A549 (cell line): ENCODE data around the gene NTRK3. TPM values are rescaled to one million over a fixed set of nuclear protein-coding genes. Genes with fewer than 3 reads are reported as not detected.

Source experiments
- ATAC-seq, 2 experiments: fragments of 200-7000 bp in 1 of 2; fragments of >200 bp in 1 of 2; cut with Nextera tagmentation in 1 of 2; cut with Tn5 transposase in 1 of 2; 3 replicates each; pipeline versions ENCODE4 v1.8.0 to v1.9.1; 2018 to 2020; ENCODE audit warnings: mild to moderate bottlenecking in 1 of 2, moderate library complexity in 1 of 2
- CTCF ChIA-PET: fragments of 300-600 bp; sonication (Branson Sonifier 250); formaldehyde crosslinking; extraction: SDS; loops from one replicate; lab custom pipeline; 2021; ENCODE audit warnings: antibody characterized with exemption, inconsistent platforms; lab: Yijun Ruan, JAX
- POLR2A ChIA-PET: fragments of 350-600 bp; formaldehyde crosslinking; extraction: SDS; loops from one replicate; lab custom pipeline; 2021; ENCODE audit warnings: antibody characterized with exemption, inconsistent platforms; lab: Yijun Ruan, JAX
- DNase-seq, 2 experiments: peaks; one replicate each; pipeline versions ENCODE4 v3.0.0 to v3.0.0-alpha.2; 2011 to 2016; ENCODE audit warnings: low read depth in 1 of 2, low spot score in 1 of 2
- FAIRE-seq: peaks from 2 replicates; lab custom pipeline; 2011; peaks lifted over from hg19 to GRCh38; lab: Jason Lieb, UNC
- H3K27ac ChIP-seq, 2 experiments: fragments of >200 bp; sonication (Bioruptor Twin); formaldehyde crosslinking; 3 replicates each; pipeline ENCODE4 v1.5.1; 2016 to 2017
- H3K4me1 ChIP-seq: fragments of >200 bp; sonication (Bioruptor Twin); formaldehyde crosslinking; 3 replicates; pipeline ENCODE4 v1.6.1; 2016
- H3K4me2 ChIP-seq: fragments of >200 bp; sonication (Bioruptor Twin); formaldehyde crosslinking; 3 replicates; pipeline ENCODE4 v1.6.1; 2016
- H3K4me3 ChIP-seq: fragments of >200 bp; sonication (Bioruptor Twin); formaldehyde crosslinking; 3 replicates; pipeline ENCODE4 v1.5.1; 2016
- H3K9me3 ChIP-seq: fragments of >200 bp; sonication (Bioruptor Twin); formaldehyde crosslinking; 3 replicates; pipeline ENCODE4 v1.6.1; 2016
- BCL3 ChIP-seq: fragments of >200 bp; sonication (Bioruptor Twin); formaldehyde crosslinking; IDR thresholded peaks from 3 replicates; pipeline ENCODE4 v1.6.1; 2016
- CEBPB ChIP-seq, 2 experiments: fragments of >200 bp in 1 of 2; sonication (Bioruptor Twin) in 1 of 2; formaldehyde crosslinking in 1 of 2; IDR thresholded peaks; 2 replicates each; pipeline ENCODE4 v1.6.1; 2012 to 2016
- CTCF ChIP-seq: fragments of >200 bp; sonication (Bioruptor Twin); formaldehyde crosslinking; IDR thresholded peaks from 3 replicates; pipeline ENCODE4 v1.5.1; 2016
- E2F6 ChIP-seq: IDR thresholded peaks from 2 replicates; pipeline ENCODE4 v1.6.1; 2012; ENCODE audit warnings: low read depth, borderline replicate concordance
- EHF ChIP-seq: fragments of 250-450 bp; sonication (Bioruptor Pico); IDR thresholded peaks from 2 replicates; pipeline ENCODE4 v1.5.0; 2020; ENCODE audit warnings: mild to moderate bottlenecking
- EHMT2 ChIP-seq: fragments of 200-600 bp; sonication (generic); IDR thresholded peaks from 2 replicates; pipeline ENCODE4 v1.6.1; 2016; ENCODE audit warnings: antibody characterized with exemption, low read depth, mild to moderate bottlenecking, moderate library complexity
- EP300 ChIP-seq, 2 experiments: fragments of >200 bp; sonication (Bioruptor Twin); formaldehyde crosslinking; IDR thresholded peaks; 2 replicates in 1 of 2; 3 replicates in 1 of 2; pipeline ENCODE4 v1.6.1; 2016 to 2017
- FOSL2 ChIP-seq, 2 experiments: fragments of 450-650 bp in 1 of 2; fragments of >200 bp in 1 of 2; sonication (Bioruptor Twin) in 1 of 2; formaldehyde crosslinking; IDR thresholded peaks; 2 replicates each; pipeline versions ENCODE4 v1.5.0 to v1.6.1; 2016 to 2020; ENCODE audit warnings: mild to moderate bottlenecking in 1 of 2, moderate library complexity in 1 of 2
- FOXS1 ChIP-seq: fragments of 250-450 bp; sonication (Bioruptor Pico); IDR thresholded peaks from 2 replicates; pipeline ENCODE4 v1.5.0; 2020; ENCODE audit warnings: mild to moderate bottlenecking, moderate library complexity
- HES2 ChIP-seq: fragments of >200 bp; sonication (Bioruptor Twin); formaldehyde crosslinking; IDR thresholded peaks from 2 replicates; pipeline ENCODE4 v1.6.1; 2016
- HEYL ChIP-seq: fragments of 250-450 bp; sonication (Bioruptor Pico); IDR thresholded peaks from 2 replicates; pipeline ENCODE4 v1.8.0; 2021; ENCODE audit warnings: mild to moderate bottlenecking, moderate library complexity
- HMGXB4 ChIP-seq: fragments of 250-450 bp; sonication (Bioruptor Pico); IDR thresholded peaks from 2 replicates; pipeline ENCODE4 v1.5.0; 2021; ENCODE audit warnings: mild to moderate bottlenecking, moderate library complexity, borderline replicate concordance
- HOXB13 ChIP-seq: fragments of 250-450 bp; sonication (Bioruptor Pico); IDR thresholded peaks from 2 replicates; pipeline ENCODE4 v1.5.0; 2020; ENCODE audit warnings: low read depth, mild to moderate bottlenecking, moderate library complexity
- JUN ChIP-seq, 2 experiments: fragments of >200 bp; sonication (Bioruptor Twin); formaldehyde crosslinking; IDR thresholded peaks; 2 replicates in 1 of 2; 3 replicates in 1 of 2; pipeline ENCODE4 v1.6.1; 2016 to 2017
- KDM5A ChIP-seq: fragments of 200-600 bp; sonication (generic); IDR thresholded peaks from 2 replicates; pipeline ENCODE4 v1.6.1; 2016; ENCODE audit warnings: antibody characterized with exemption, mild to moderate bottlenecking
- MAFK ChIP-seq: fragments of 450-650 bp; IDR thresholded peaks from 2 replicates; pipeline ENCODE4 v1.6.1; 2014; ENCODE audit not compliant: partially characterized antibody
- MAX ChIP-seq: IDR thresholded peaks from 2 replicates; pipeline ENCODE4 v1.6.1; 2012
- MAZ ChIP-seq: fragments of 150-350 bp; IDR thresholded peaks from 2 replicates; pipeline ENCODE4 v1.6.1; 2014; ENCODE audit warnings: antibody characterized with exemption, low read depth, low read length, borderline replicate concordance
- MYC ChIP-seq: IDR thresholded peaks from 2 replicates; pipeline ENCODE4 v1.6.1; 2012; ENCODE audit warnings: mild to moderate bottlenecking, inconsistent platforms, low read length, improper control_type of control experiment, borderline replicate concordance
- NFE2L2 ChIP-seq: fragments of 150-350 bp; conservative IDR thresholded peaks from 2 replicates; pipeline ENCODE4 v1.6.1; 2014; ENCODE audit warnings: low read length
- PHF8 ChIP-seq: fragments of 200-600 bp; sonication (generic); IDR thresholded peaks from 2 replicates; pipeline ENCODE4 v1.6.1; 2016; ENCODE audit warnings: low read depth, mild to moderate bottlenecking, antibody characterized with exemption, moderate library complexity, borderline replicate concordance
- RAD21 ChIP-seq, 2 experiments: fragments of >200 bp in 1 of 2; sonication (Bioruptor Twin) in 1 of 2; formaldehyde crosslinking in 1 of 2; IDR thresholded peaks in 1 of 2; conservative IDR thresholded peaks in 1 of 2; 2 replicates in 1 of 2; 3 replicates in 1 of 2; pipeline ENCODE4 v1.6.1; 2012 to 2018; ENCODE audit warnings: inconsistent platforms in 1 of 2
- RCOR1 ChIP-seq: fragments of 150-350 bp; IDR thresholded peaks from 2 replicates; pipeline ENCODE4 v1.6.1; 2014; ENCODE audit warnings: antibody characterized with exemption, low read length, low read depth
- SMC3 ChIP-seq: fragments of >200 bp; sonication (Bioruptor Twin); formaldehyde crosslinking; IDR thresholded peaks from 3 replicates; pipeline ENCODE4 v1.6.1; 2018; ENCODE audit warnings: inconsistent platforms
- ZSCAN20 ChIP-seq: fragments of 250-450 bp; sonication (Bioruptor Pico); IDR thresholded peaks from 2 replicates; pipeline ENCODE4 v1.8.0; 2022; ENCODE audit warnings: mild to moderate bottlenecking, moderate library complexity
- WGBS: methylation state at CpG from one replicate; pipeline ENCODE4 v1.1.6; 2017; ENCODE audit errors: missing lambda C conversion rate; 5-methylcytosine and 5-hydroxymethylcytosine counted together
- polyA plus RNA-seq, 4 experiments: library from polyadenylated mRNA; depleted of rRNA in 3 of 4; stranded (reverse); fragments of >200 nt; fragmentation: RNase III in 1 of 4; extraction: RNeasy Plus Mini Kit Qiagen cat#74134 plus additional on column Dnase treatment in 1 of 4; gene quantifications; 2 replicates in 3 of 4; 3 replicates in 1 of 4; pipeline ENCODE4 v1.2.3, GENCODE V29; 2011 to 2017

The NTRK3 gene
- polyA plus RNA-seq, 2 of the 4 experiments (the other 2 are of a cell fraction): 55.0 to 55.2 TPM

GRCh38 chr15:87973501-87974215, 282.9 kb downstream of the NTRK3 start:
- FAIRE-seq (no peak), ATAC-seq (no peak), DNase-seq (no peak)
- ChIA-PET POLR2A (no interaction called here), CTCF (interaction anchor here (1.1 kb wide), 1 partner anchor 12 kb away, joined by 3 read pairs; no protein-coding TSS in a partner anchor)
- H3K4me3 ChIP-seq: no peak overlapping the region
- H3K4me2 ChIP-seq: no peak overlapping the region
- H3K9me3 ChIP-seq: no peaks in the 10 kb centered on the region
- 28% methylated on average over 13 of the region's 13 CpGs for WGBS
- no peak for TF ChIP-seq SMC3
- no peak for TF ChIP-seq E2F6
- TF ChIP-seq MAZ: no peak
- TF ChIP-seq FOSL2 (IDR thresholded peaks at IDR 0.05): no peak
- TF ChIP-seq FOSL2 (CRISPR knock-in tag; IDR thresholded peaks at IDR 0.05): no peak
- no peak for TF ChIP-seq MAX
- no peak for TF ChIP-seq CEBPB (IDR thresholded peaks at IDR 0.05)
- no peaks in the 10 kb centered on the region for H3K4me1 ChIP-seq
- H3K27ac ChIP-seq: no peak overlapping the region

GRCh38 chr15:87971076-87971475, 285.5 kb downstream of the NTRK3 start:
- Histone ChIP-seq H3K4me3 (no peak overlapping the region), H3K4me1 (no peaks in the 10 kb centered on the region), H3K9me3 (no peaks in the 10 kb centered on the region; the same call in 2 of the 3 replicates), H3K4me2 (no peak overlapping the region), H3K27ac (no peak overlapping the region)
- CTCF ChIA-PET: interaction anchor here (0.6 kb wide), 1 partner anchor 1041 kb away, joined by 3 read pairs; no protein-coding TSS in a partner anchor
- POLR2A ChIA-PET: no interaction called here
- DNase-seq (no peak), ATAC-seq (no peak), FAIRE-seq (no peak)
- TF ChIP-seq SMC3 (no peak), EHMT2 (no peak), HES2 (no peak), MAZ (no peak), KDM5A (no peak), MAFK (no peak), JUN (IDR thresholded peaks at IDR 0.05) (no peak), EP300 (IDR thresholded peaks at IDR 0.05) (no peak), CEBPB (IDR thresholded peaks at IDR 0.05) (no peak), MAX (no peak), HEYL (CRISPR knock-in tag) (no peak), HMGXB4 (CRISPR knock-in tag) (no peak)
- 14% methylated on average over 3 of the region's 3 CpGs for WGBS

GRCh38 chr15:87967951-87968350, 288.6 kb downstream of the NTRK3 start:
- H3K4me2 ChIP-seq: no peak overlapping the region
- FAIRE-seq (no peak), ATAC-seq (no peak), DNase-seq (no peak)
- 23% methylated on average over 2 of the region's 2 CpGs for WGBS
- no peaks in the 10 kb centered on the region; the same call in 2 of the 3 replicates for H3K9me3 ChIP-seq
- no peak for TF ChIP-seq NFE2L2
- TF ChIP-seq ZSCAN20 (CRISPR knock-in tag): no peak
- TF ChIP-seq MAFK: no peak
- no peak for TF ChIP-seq KDM5A
- TF ChIP-seq RCOR1: no peak
- no peak for TF ChIP-seq MYC
- TF ChIP-seq HOXB13 (CRISPR knock-in tag): no peak
- TF ChIP-seq RAD21 (conservative IDR thresholded peaks at IDR 0.05 in 1 of 2, IDR thresholded peaks at IDR 0.05 in 1 of 2): no peak
- no peak for TF ChIP-seq EHF (CRISPR knock-in tag)
- TF ChIP-seq FOXS1 (CRISPR knock-in tag): no peak
- TF ChIP-seq BCL3: no peak
- TF ChIP-seq CTCF: no peak
- TF ChIP-seq SMC3: no peak
- no peak for TF ChIP-seq PHF8
- POLR2A ChIA-PET: no interaction called here
- no peak overlapping the region for H3K27ac ChIP-seq
- H3K4me3 ChIP-seq: no peak overlapping the region
- CTCF ChIA-PET: interaction anchor here (1.0 kb wide), 1 partner anchor 12 kb away, joined by 3 read pairs; no protein-coding TSS in a partner anchor
- no peaks in the 10 kb centered on the region for H3K4me1 ChIP-seq
